Transverse colon (tissue), 4 donors: ENCODE measurements around the gene STX12. TPM values are rescaled to one million over a fixed set of nuclear protein-coding genes. Genes with fewer than 3 reads are reported as not detected.
A peak's percentile ranks its signal among the peaks of the same experiment; 100 is the strongest.

ENCODE experiments used
- DNase-seq: peaks from one replicate; pipeline ENCODE4 v3.0.0-alpha.2; 2019
- H3K27ac ChIP-seq, 4 donors: fragments of 200-600 bp; sonication (generic); 2 replicates each; pipeline ENCODE4 v1.5.1; 2016 to 2018; ENCODE audit warnings: inconsistent platforms in 4 of 4
- H3K27me3 ChIP-seq: fragments of 200-600 bp; sonication (generic); 2 replicates; pipeline ENCODE4 v1.5.1; 2017; ENCODE audit warnings: inconsistent platforms
- H3K36me3 ChIP-seq, 4 donors: fragments of 200-600 bp; sonication (generic); 2 replicates each; pipeline ENCODE4 v1.5.1; 2017 to 2019; ENCODE audit warnings: inconsistent platforms in 4 of 4
- H3K4me1 ChIP-seq, 4 donors: fragments of 200-600 bp; sonication (generic); 2 replicates each; pipeline ENCODE4 v1.5.1; 2017 to 2020; ENCODE audit warnings: inconsistent platforms in 4 of 4
- H3K4me3 ChIP-seq, 4 donors: fragments of 200-600 bp; sonication (generic); 1 replicate in 1 of 4; 2 replicates in 3 of 4; pipeline versions ENCODE4 v1.5.1 to v1.6.1; 2017 to 2019; ENCODE audit warnings: inconsistent platforms in 4 of 4
- H3K9me3 ChIP-seq, 2 donors: fragments of 200-600 bp; sonication (generic); 2 replicates each; pipeline ENCODE4 v1.5.1; 2017 to 2019; ENCODE audit warnings: inconsistent platforms in 2 of 2
- POLR2A ChIP-seq: fragments of 450-650 bp; IDR thresholded peaks from one replicate; pipeline ENCODE4 v1.6.1; 2016; ENCODE audit warnings: antibody characterized with exemption, mild to moderate bottlenecking, moderate library complexity
- POLR2AphosphoS5 ChIP-seq, 3 donors: sonication (generic); formaldehyde crosslinking; IDR thresholded peaks; one replicate each; pipeline ENCODE4 v1.6.1; 2016; ENCODE audit warnings: antibody characterized with exemption in 3 of 3
- WGBS, 2 donors: methylation state at CpG; one replicate each; pipeline ENCODE4 v1.1.5; 2018; ENCODE audit warnings: low coverage in 1 of 2; 5-methylcytosine and 5-hydroxymethylcytosine counted together
- in situ Hi-C, 4 donors: fragments of 200-750 bp; cut with MboI; loops; one replicate each; pipeline versions ENCODE4 v1.15.0 to v1.15.1; 2017; ENCODE audit warnings: low sequenced_read_pairs in 3 of 4, low pct_ligation_motif_present in 1 of 4, low pct_unique_long_range_greater_than_20kb in 1 of 4
- intact Hi-C: fragments of 100-400 bp; cut with DNase I; formaldehyde crosslinking; loops from one replicate; pipeline ENCODE4 v1.15.1; 2023; ENCODE audit warnings: low total_unique reads
- small RNA-seq, 4 donors: library from RNA; depleted of rRNA; stranded (forward); fragments of <200 nt; gene quantifications; one replicate each; pipeline ENCODE3, GENCODE V24; 2016
- total RNA-seq, 4 donors: library from RNA; depleted of rRNA; stranded (reverse); fragments of >200 nt; gene quantifications; one replicate each; pipeline ENCODE4 v1.1.0, GENCODE V29; 2016

The STX12 gene
- total RNA-seq, 4 donors from 2014 or later, result 11.3 to 65.3 (median 47.6) TPM

- Histone ChIP-seq H3K36me3 (no peaks in the 10 kb centered on the region), H3K4me3 (peak overlapping the region in 3 of 4 donors; percentile 43 to 68 (median 64)), H3K27ac (peak overlapping the region; percentile 70 to 85 (median 78)), H3K27me3 (no peaks in the 10 kb centered on the region), H3K4me1 (peaks cover 0 to 10% (median 9%) of the 10 kb centered on the region in 4 donors), H3K9me3 (no peaks in the 10 kb centered on the region)
- 73 to 83% methylated on average over 3 to 16 of the region's 16 CpGs for WGBS, 2 donors
- intact Hi-C loops, result no loop called here
- TF ChIP-seq POLR2A, result peak; percentile 6
- no peak for TF ChIP-seq POLR2AphosphoS5 (IDR thresholded peaks at IDR 0.05)
- in situ Hi-C loops, result loop anchor here in 2 of 4 donors (25.0 kb wide), 2 partner anchors 113 to 338 kb away; no protein-coding TSS in a partner anchor
- DNase-seq, result peak; percentile 47
Measured at GRCh38 chr1:27873671-27874384, 100.8 kb downstream of the STX12 start.

Small RNAs within 50 kb of the gene (small RNA-seq; reads per million reads assigned to genes)
- gene AL020997.2 (0 reads per million in 4 donors), gene RNU6-1245P (0 reads per million in 4 donors), gene SCARNA1 (6.1 to 63.5 (median 13.6) reads per million in 4 donors)

Other genes starting within 250 kb of the STX12 start
- 10 to 100 TPM; 11.7 to 34.4 (median 21.3) TPM for gene AHDC1, start 169.1 kb upstream of the STX12 start, total RNA-seq
- 1 to 10 TPM; 2.2 to 8.8 (median 5.8) TPM for gene FGR, start 138.0 kb upstream of the STX12 start, total RNA-seq
- gene IFI6, start 101.0 kb upstream of the STX12 start, total RNA-seq, result 10 to 100 TPM in 2 of 4 donors, 1 to 10 TPM in 2; 1.2 to 28.1 (median 14.2) TPM
- 10 to 100 TPM; 10.5 to 29.1 (median 12.5) TPM for gene FAM76A, start 47.3 kb upstream of the STX12 start, total RNA-seq
- gene PPP1R8, start 57.6 kb downstream of the STX12 start, total RNA-seq, result 10 to 100 TPM; 15.1 to 32.9 (median 28.0) TPM
- 10 to 100 TPM in 3 of 4 donors, under 1 TPM in 1; 1.00 to 27.9 (median 18.6) TPM for gene THEMIS2, start 99.3 kb downstream of the STX12 start, total RNA-seq
- 10 to 100 TPM in 3 of 4 donors, 1 to 10 TPM in 1; 2.0 to 26.6 (median 16.6) TPM for gene RPA2, start 141.4 kb downstream of the STX12 start, total RNA-seq
- gene SMPDL3B, start 161.8 kb downstream of the STX12 start, total RNA-seq, result 10 to 100 TPM; 14.1 to 64.3 (median 57.4) TPM
- 10 to 100 TPM in 3 of 4 donors, 1 to 10 TPM in 1; 8.6 to 13.8 (median 10.4) TPM for gene XKR8, start 186.8 kb downstream of the STX12 start, total RNA-seq